ENCODE results near the gene N4BP2L1.

The N4BP2L1 gene

GRCh38 chr13:32425158-32425557, 2.8 kb downstream of the N4BP2L1 start:
- no peak overlapping the region for H3K27ac ChIP-seq
- no peak for TF ChIP-seq CTCF (conservative IDR thresholded peaks at IDR 0.05)

GRCh38 chr13:32423592-32423991, 4.3 kb downstream of the N4BP2L1 start:
- TF ChIP-seq CTCF (conservative IDR thresholded peaks at IDR 0.05), result no peak
- no peak overlapping the region for H3K27ac ChIP-seq

GRCh38 chr13:32419862-32420261, 8.1 kb downstream of the N4BP2L1 start:
- TF ChIP-seq CTCF (conservative IDR thresholded peaks at IDR 0.05), result no peak
- H3K27ac ChIP-seq, result no peak overlapping the region

- no peak overlapping the region for H3K27ac ChIP-seq
- no peak for TF ChIP-seq CTCF (conservative IDR thresholded peaks at IDR 0.05)
These were observed 9.9 kb downstream of the N4BP2L1 start for GRCh38 chr13:32417995-32418394.

GRCh38 chr13:32415019-32415418, 12.9 kb downstream of the N4BP2L1 start:
- peak; percentile 70 for TF ChIP-seq CTCF (conservative IDR thresholded peaks at IDR 0.05)
- peak overlapping the region; percentile 81 for H3K27ac ChIP-seq

- H3K27ac ChIP-seq, result peak overlapping the region; percentile 81
- TF ChIP-seq CTCF (conservative IDR thresholded peaks at IDR 0.05), result no peak
These were observed 13.3 kb downstream of the N4BP2L1 start for GRCh38 chr13:32414580-32414979.

- no peak for TF ChIP-seq CTCF (conservative IDR thresholded peaks at IDR 0.05)
- H3K27ac ChIP-seq, result peak overlapping the region; percentile 81; the same call in 1 of the 2 replicates
These were observed 14.6 kb downstream of the N4BP2L1 start for GRCh38 chr13:32413284-32413683.
